ENCODE data around the gene CHAMP1. TPM values are rescaled to one million over a fixed set of nuclear protein-coding genes. Genes with fewer than 3 reads are reported as not detected.

The CHAMP1 gene
- total and polyA plus RNA-seq, 2 donors (not counting 3 experiments of a cell fraction or from before 2014, with no cell fraction given): 19.2 to 24.1 TPM

- BruUV-seq (replicated peaks): no TSS peak
- Histone ChIP-seq H2AFZ (ENCODE audit: low read depth, low read length) (no peak overlapping the region), H3K4me2 (ENCODE audit: insufficient read depth, low read length) (no peak overlapping the region), H3K4me3 (replicated peaks in 1 of 3; ENCODE audit: insufficient read depth in 1 of 3, low read depth in 1 of 3, low read length in 3 of 3) (no peak overlapping the region), H3K27ac (ENCODE audit: insufficient read depth, low read depth, low read length) (no peak overlapping the region), H4K20me1 (replicated peaks; ENCODE audit: control insufficient read depth, extremely low read depth, insufficient read depth, low read length) (no peaks in the 10 kb centered on the region), H3K9me3 (replicated peaks; ENCODE audit: control insufficient read depth, insufficient read depth, low read length) (no peaks in the 10 kb centered on the region), H3K9ac (replicated peaks; ENCODE audit: extremely low read depth, insufficient read depth, low read length) (no peak overlapping the region), H3K27me3 (ENCODE audit: control insufficient read depth in 2 of 2, insufficient read depth in 2 of 2, low read length in 2 of 2) (no peaks in the 10 kb centered on the region), H3K36me3 (ENCODE audit: control insufficient read depth in 2 of 2, extremely low read depth in 1 of 2, insufficient read depth in 2 of 2, low read length in 2 of 2) (peaks cover 12 to 13% of the 10 kb centered on the region in 2 experiments), H3K79me2 (ENCODE audit: control insufficient read depth, insufficient read depth, low read length) (no peaks in the 10 kb centered on the region), H3K4me1 (ENCODE audit: control insufficient read depth, extremely low read depth, insufficient read depth, low read length) (no peaks in the 10 kb centered on the region), H3K9me1 (replicated peaks; ENCODE audit: control insufficient read depth, extremely low read depth, insufficient read depth, low read length) (no peaks in the 10 kb centered on the region)
- TF ChIP-seq JUN (IDR thresholded peaks at IDR 0.05; ENCODE audit: borderline replicate concordance, insufficient read depth, insufficient read length, low read depth) (no peak), CTCF (IDR thresholded peaks at IDR 0.05; ENCODE audit: extremely low read depth in 1 of 2, insufficient read depth in 1 of 2, low read depth in 1 of 2, low read length in 2 of 2) (no peak), FOS (IDR thresholded peaks at IDR 0.05; ENCODE audit: borderline replicate concordance, insufficient read depth, low read length) (no peak), EZH2 (IDR thresholded peaks at IDR 0.05; ENCODE audit: borderline replicate concordance, low read depth, low read length, severe bottlenecking) (no peak), POLR2AphosphoS5 (IDR thresholded peaks at IDR 0.05; ENCODE audit: insufficient read depth, low read depth, low read length) (no peak), POLR2A (IDR thresholded peaks at IDR 0.05; ENCODE audit: low read depth, low read length) (no peak), MYC (IDR thresholded peaks at IDR 0.05; ENCODE audit: low read depth, low read length) (no peak), GATA2 (IDR thresholded peaks at IDR 0.05; ENCODE audit: insufficient read depth, insufficient read length, low read depth, low read length) (no peak), MAX (IDR thresholded peaks at IDR 0.05; ENCODE audit: insufficient read depth, insufficient read length) (no peak)
- no peak for DNase-seq (ENCODE audit: low read depth, low spot score)
- POLR2A ChIA-PET: no interaction called here
- FAIRE-seq: no peak
- CTCF ChIA-PET: no interaction called here
- intact Hi-C loops (cut with micrococcal nuclease): no loop called here
- dilution Hi-C loops (cut with MboI; ENCODE audit: extremely low pct_ligation_motif_present, low sequenced_read_pairs): no loop called here
These were observed 14.3 kb downstream of the CHAMP1 start for GRCh38 chr13:114328595-114328994.

All from endothelial cell of umbilical vein (primary cell).